NCI-H2107 treated with DMSO at 0.1 percent for 48 hours (cell line): ENCODE measurements around the gene SCN3A.

Source experiments
- DNase-seq: peaks from one replicate; lab custom pipeline; 2025; ENCODE audit not compliant: unreplicated experiment; lab: John Stamatoyannopoulos, UW

SCN3A gene

DNA sequence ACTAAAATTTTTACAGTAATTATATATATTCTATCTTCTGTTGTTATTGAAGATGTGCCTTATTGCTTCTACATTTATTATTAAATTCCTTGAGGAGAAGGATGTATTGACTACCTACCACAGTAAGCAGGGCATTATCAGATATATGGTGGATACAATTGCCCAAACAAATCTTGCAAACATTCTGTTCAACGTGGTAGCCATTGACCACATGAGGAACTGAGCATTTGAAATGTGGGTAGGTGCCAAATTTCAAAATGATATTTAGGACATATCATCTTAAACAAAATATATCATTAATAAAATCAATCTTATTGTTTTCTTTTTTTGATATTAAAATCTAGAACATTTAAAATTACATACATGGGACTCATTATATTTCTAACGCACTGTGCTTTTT lies 11.1 kb downstream of the SCN3A start:
- no peak for DNase-seq

GRCh38 chr2:165191096-165191728 lies 12.6 kb downstream of the SCN3A start:
- peak; percentile 19 for DNase-seq

DNA sequence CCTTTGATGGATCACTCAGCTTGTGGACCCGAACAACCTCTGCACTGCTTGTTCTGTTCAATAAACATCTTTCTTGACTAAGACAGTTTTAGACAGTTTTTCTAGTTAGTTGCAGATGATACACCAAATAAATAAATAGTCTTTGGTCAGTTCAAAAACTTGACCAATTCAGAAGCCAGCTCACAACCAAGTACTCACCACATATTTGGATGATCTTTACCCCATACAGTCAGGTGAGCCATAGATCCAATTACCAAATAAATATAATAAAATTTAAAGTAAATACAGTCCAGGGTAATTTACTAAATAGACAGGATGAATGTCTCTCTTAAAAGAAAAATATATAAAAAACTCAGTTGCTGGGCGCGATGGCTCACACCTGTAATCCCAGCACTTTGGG lies 18.2 kb downstream of the SCN3A start:
- DNase-seq, result no peak

DNA sequence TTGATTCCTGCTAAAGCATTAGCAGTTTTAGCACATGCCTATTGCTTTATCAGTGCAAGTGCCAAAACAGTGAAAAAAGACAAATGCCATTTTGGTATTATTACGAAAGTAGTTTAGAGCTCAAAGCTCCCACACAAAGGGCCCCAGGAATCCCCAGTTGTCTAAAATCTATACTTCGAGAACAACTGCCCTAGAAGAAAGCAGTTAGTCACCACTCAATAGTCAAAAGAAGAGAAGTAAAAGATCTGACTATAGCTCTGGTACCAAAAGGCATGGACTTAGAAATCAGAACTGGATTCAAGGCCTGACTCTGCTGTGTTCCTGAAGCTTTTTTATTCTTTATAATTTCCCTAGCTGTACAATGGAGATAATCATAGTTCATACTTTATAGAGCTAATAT lies 21.8 kb downstream of the SCN3A start:
- DNase-seq, result no peak

DNA sequence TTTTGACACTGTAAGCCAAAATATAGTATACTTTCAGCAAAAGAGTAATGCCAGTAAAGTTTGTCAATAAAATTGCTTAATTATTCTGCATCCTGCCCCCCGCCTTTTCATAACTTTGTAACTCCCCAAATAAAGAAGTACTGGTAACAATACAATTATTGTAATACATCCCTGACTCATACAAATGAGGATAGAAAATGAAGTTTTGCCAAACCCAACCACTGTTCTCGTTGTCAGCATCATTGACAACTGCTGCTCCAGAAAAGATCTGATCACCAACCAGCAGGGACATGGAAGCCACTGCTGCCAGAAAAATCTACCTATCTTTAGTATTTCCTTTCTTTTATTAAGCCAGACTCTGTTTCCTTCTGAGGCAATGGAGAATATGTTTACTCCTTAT lies 27.1 kb downstream of the SCN3A start:
- no peak for DNase-seq

- DNase-seq, result no peak
Measured at GRCh38 chr2:165173215-165173614, 30.6 kb downstream of the SCN3A start.

DNA sequence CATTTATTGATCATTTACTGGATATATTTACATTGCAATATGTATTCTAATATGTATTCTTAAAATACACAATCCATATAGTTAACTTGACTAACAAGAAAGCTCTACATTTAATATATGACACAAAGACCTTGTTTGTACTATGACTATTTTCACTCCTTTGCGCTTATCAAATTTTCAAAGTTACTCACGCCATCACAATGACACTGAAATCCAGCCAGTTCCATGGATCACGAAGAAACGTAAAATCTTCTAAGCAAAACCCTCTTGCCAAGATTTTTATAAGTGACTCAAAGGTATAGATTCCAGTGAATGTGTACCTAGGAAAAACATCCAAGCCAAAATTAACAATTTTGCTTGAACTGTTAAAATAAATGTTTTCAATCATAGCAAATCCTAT lies 39.6 kb downstream of the SCN3A start:
- no peak for DNase-seq

- no peak for DNase-seq
Measured at GRCh38 chr2:165163761-165164160, 40.1 kb downstream of the SCN3A start.

DNA sequence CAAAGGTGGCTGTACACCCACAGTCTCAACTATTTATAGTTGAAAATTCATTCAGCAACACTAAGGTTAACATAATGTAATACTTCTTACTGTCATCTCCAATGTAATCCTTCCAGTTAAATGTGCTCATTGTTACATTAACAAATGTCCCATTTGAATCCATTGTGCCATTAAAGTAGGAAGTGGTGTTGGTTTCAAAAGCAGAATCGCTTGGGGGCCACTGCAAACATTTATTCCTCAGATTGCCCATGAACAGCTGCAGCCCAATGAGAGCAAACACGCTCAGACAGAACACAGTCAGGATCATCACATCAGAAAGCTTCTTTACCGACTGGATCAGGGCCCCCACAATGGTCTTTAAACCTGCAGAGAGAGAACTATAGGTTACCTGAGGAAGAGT lies 41.4 kb downstream of the SCN3A start:
- peak; percentile 11 for DNase-seq

- DNase-seq, result no peak
Measured at GRCh38 chr2:165161510-165161909, 42.3 kb downstream of the SCN3A start.

DNA sequence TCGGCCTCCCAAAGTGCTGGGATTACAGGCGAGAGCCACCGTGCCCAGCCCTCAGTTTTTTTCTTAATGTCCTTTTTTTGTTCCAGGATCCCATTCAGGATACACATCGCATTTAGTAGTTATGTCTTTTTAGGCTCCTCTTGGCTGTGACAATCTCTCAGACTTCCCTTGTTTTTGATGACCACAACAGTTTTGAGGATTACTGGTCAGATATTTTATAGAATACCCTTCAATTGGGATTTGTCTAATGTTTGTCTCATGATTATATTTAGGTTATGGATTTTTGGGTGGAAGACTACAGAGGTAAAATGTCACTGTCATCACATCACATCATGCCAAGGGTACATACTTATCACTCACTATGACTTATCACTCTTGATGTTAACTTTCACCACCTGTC lies 46.7 kb downstream of the SCN3A start:
- DNase-seq, result no peak

DNA sequence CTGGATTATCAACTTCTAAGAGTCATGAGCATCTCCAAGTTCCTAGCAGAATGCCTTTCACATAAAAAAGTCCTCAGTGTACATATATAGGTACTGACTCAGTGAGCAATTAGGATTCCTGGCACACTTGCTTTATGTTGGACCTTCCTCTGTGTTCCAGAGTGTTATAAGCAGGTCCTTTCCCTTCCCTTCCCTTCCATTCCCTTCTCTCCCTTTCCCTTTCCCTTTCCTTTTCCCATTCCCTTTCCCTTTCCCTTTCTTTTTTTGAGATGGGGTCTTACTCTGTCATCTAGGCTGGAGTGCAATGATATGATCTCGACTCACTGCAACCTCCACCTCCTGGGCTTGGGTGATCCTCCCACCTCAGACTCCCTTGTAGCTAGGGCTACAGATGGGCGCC lies 48.7 kb downstream of the SCN3A start:
- no peak for DNase-seq

DNA sequence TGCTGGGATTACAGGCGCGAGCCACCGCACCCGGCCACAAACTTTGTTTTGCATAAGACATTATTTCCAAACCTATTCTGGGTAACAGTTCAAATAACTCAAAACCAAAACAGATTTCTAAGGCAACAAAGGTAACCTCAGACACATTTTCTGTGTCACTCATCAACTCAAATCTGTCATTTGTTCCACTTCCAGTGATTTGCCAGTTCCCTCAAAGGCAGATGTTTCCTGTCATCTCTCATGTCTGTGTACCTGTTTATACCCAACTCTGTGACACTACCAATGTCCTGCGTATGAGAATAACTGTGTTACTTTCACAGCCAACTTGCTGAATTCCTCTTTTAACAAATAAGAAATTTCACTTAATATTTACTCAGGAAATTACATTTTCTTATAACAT lies 54.4 kb downstream of the SCN3A start:
- no peak for DNase-seq

- DNase-seq, result no peak
Measured at GRCh38 chr2:165147186-165148045, 56.4 kb downstream of the SCN3A start.

DNA sequence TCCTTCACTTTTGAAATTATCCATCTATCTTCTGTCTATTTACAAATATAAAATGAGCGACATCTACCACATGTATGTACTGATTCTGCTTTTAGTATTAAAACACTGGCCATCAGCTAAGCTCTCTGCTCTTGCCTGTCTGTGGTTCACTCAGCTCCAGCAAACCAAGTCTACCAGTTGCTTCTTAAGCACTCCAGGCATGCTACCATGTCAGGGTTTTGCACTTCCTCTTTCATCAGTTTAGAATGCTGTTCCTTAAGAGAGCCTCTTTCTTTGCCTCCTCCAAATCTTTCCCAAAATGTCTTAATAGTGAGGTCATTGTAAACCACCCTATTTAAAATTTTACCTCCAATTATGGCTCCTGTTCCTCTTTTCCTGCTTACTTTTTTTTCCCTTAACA lies 59.5 kb downstream of the SCN3A start:
- no peak for DNase-seq

- DNase-seq, result no peak
Measured at GRCh38 chr2:165141601-165142354, 62.1 kb downstream of the SCN3A start.

DNA sequence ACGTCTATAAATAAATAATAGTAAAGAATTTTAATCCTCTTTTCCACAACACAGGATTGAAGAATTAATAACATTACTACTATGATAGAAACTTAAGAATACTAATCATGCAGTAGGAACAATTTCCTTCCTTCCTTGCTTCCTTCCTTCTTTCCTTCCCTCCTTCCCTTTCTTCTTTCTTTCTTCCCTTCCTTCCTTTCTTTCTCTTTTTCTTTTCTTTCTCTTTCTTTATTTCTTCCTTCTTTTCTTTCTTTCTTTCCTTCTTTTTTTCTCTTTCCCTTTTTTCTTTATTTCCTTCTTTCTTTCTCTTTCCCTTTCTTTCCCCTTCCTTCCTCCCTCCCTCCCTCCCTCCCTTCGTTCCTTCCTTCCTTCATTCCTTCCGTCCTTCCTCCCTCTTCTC lies 77.6 kb downstream of the SCN3A start:
- DNase-seq, result no peak

GRCh38 chr2:165122521-165122920 lies 81.3 kb downstream of the SCN3A start:
- DNase-seq, result no peak

DNA sequence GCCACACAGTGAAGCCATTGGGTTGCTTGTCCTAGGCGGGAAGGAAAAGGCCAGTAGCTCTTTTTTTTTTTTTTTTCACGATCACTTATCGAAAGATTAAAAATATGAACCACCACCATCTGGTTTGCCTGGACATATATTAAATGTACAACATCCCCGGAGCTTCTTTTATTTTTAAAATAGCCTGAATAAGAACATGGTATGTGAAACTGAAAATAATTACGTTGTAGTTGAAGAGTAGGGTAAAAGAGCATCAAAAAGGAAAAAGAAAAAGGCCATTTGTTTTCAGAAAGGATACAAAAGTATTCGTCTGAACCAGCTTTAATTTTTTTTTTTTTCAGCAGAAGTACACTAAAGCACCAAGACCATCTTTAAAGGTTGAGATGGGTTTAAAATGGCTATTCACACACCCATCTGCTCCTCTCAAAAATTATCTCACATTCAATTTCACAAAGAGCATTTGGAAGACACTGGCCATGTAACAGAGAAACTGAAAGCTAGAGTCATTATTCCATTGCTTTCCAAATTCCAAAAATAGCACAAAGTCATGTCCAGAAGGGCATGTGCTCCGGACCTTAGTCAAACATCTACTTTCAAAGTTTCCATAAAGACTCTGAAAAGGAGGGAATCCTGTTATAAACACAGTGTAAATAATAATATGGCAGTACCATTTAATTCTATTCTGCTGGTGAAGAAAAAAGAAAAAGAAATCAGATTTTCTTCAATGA lies 82.9 kb downstream of the SCN3A start:
- no peak for DNase-seq

- DNase-seq, result no peak
Measured at GRCh38 chr2:165115258-165115657, 88.6 kb downstream of the SCN3A start.

GRCh38 chr2:165114346-165114939 lies 89.4 kb downstream of the SCN3A start:
- DNase-seq, result no peak
